K562 (cell line): ENCODE results near the gene ZFP37. TPM values are rescaled to one million over a fixed set of nuclear protein-coding genes. Genes with fewer than 3 reads are reported as not detected.

Source experiments
- FIP1L1 ChIP-seq: fragments of 200-400 bp; formaldehyde crosslinking; IDR thresholded peaks from 2 replicates; pipeline ENCODE4 v1.6.1; 2018; ENCODE audit warnings: mild to moderate bottlenecking, low read depth, low read length; ENCODE audit not compliant: poor library complexity, severe bottlenecking
- FOXK2 ChIP-seq, 2 experiments: fragments of 450-650 bp; IDR thresholded peaks in 1 of 2; conservative IDR thresholded peaks in 1 of 2; 2 replicates each; pipeline ENCODE4 v1.6.1; 2016; ENCODE audit warnings: low read depth in 2 of 2, mild to moderate bottlenecking in 1 of 2
- GATAD2B ChIP-seq: fragments of 450-650 bp; IDR thresholded peaks from 2 replicates; pipeline ENCODE4 v1.6.1; 2017; ENCODE audit warnings: mild to moderate bottlenecking, borderline replicate concordance
- JUND ChIP-seq, 2 experiments: IDR thresholded peaks; 2 replicates in 1 of 2; 3 replicates in 1 of 2; pipeline ENCODE4 v1.6.1; 2011; ENCODE audit warnings: borderline replicate concordance in 2 of 2, low read depth in 2 of 2, low read length in 2 of 2, improper control_type of control experiment in 1 of 2, missing biosample characterization in 1 of 2, missing genetic modification characterization in 1 of 2, missing genetic modification reagents in 1 of 2
- KAT7 ChIP-seq: sonication (generic); formaldehyde crosslinking; IDR thresholded peaks from 2 replicates; pipeline ENCODE4 v1.8.0; 2022; ENCODE audit warnings: missing genetic modification reagents, mild to moderate bottlenecking, borderline replicate concordance
- L3MBTL2 ChIP-seq: fragments of 450-650 bp; IDR thresholded peaks from 2 replicates; pipeline ENCODE4 v1.6.1; 2016; ENCODE audit warnings: mild to moderate bottlenecking, moderate library complexity
- LCOR ChIP-seq: sonication (generic); formaldehyde crosslinking; IDR thresholded peaks from 2 replicates; pipeline ENCODE4 v1.8.0; 2022; ENCODE audit warnings: mild to moderate bottlenecking, missing genetic modification reagents
- PCBP2 ChIP-seq: fragments of 200-400 bp; formaldehyde crosslinking; IDR thresholded peaks from 2 replicates; pipeline ENCODE4 v1.6.1; 2018; ENCODE audit warnings: low read length, low read depth, mild to moderate bottlenecking, moderate library complexity; ENCODE audit not compliant: poor library complexity, severe bottlenecking
- RFX5 ChIP-seq: IDR thresholded peaks from 2 replicates; pipeline ENCODE4 v1.6.1; 2011; ENCODE audit warnings: low read depth, mild to moderate bottlenecking, improper control_type of control experiment, low read length
- SIN3A ChIP-seq, 2 experiments: fragments of 150-350 bp in 1 of 2; IDR thresholded peaks; 2 replicates each; pipeline ENCODE4 v1.6.1; 2011 to 2016; ENCODE audit warnings: borderline replicate concordance in 2 of 2, low read depth in 2 of 2, low read length in 2 of 2, mild to moderate bottlenecking in 2 of 2, moderate library complexity in 2 of 2; ENCODE audit not compliant: control insufficient read depth in 1 of 2
- SMAD3 ChIP-seq: fragments of 450-650 bp; formaldehyde crosslinking; conservative IDR thresholded peaks from 2 replicates; pipeline ENCODE4 v1.4.0; 2020; ENCODE audit warnings: mild to moderate bottlenecking
- SRF ChIP-seq, 2 experiments: fragments of 250-450, 450-650 bp in 1 of 2; sonication (Bioruptor Pico) in 1 of 2; sonication (generic) in 1 of 2; formaldehyde crosslinking; IDR thresholded peaks; 2 replicates each; pipeline versions ENCODE4 v1.5.0 to v1.5.1; 2020 to 2022; ENCODE audit warnings: mild to moderate bottlenecking in 1 of 2, missing genetic modification reagents in 1 of 2
- TBP ChIP-seq: optimal IDR thresholded peaks from 2 replicates; pipeline ENCODE3; 2011; ENCODE audit warnings: low read depth, low read length, improper control_type of control experiment
- polyA plus RNA-seq, 8 experiments: library from polyadenylated mRNA; depleted of rRNA in 4 of 8; stranded (reverse) in 5 of 8; unstranded in 3 of 8; fragments of >200 nt; fragmentation: Nextera tagmentation in 2 of 8; fragmentation: Illumina TruSeq in 1 of 8; extraction: Ambion mirVana in 2 of 8; extraction: Trizol in 1 of 8; gene quantifications; 2 replicates each; pipeline versions ENCODE4 v1.2.1 to v1.2.3, GENCODE V29; 2011 to 2014; ENCODE audit warnings: inconsistent platforms in 1 of 8, missing spikeins in 1 of 8
- total RNA-seq, 7 experiments: library from RNA; depleted of rRNA in 6 of 7; stranded (reverse); fragments of >200 nt in 6 of 7; fragmentation: Illumina TruSeq in 2 of 7; extraction: Trizol in 2 of 7; gene quantifications; 2 replicates each; pipeline versions ENCODE4 v1.2.1 to v1.2.3, GENCODE V29; 2011 to 2021; ENCODE audit warnings: low replicate concordance in 1 of 7
- TF ChIP-seq, protein P1 (sequence below): fragments of 450-650 bp; formaldehyde crosslinking; IDR thresholded peaks from 2 replicates; pipeline ENCODE4 v1.4.0; 2022; ENCODE audit warnings: missing genetic modification characterization

ZFP37 gene
- total and polyA plus RNA-seq, 9 of the 15 experiments (the other 6 are each of a cell fraction or from before 2014, with no cell fraction given) = 0.03 to 0.33 (median 0.14) TPM; not detected in 1

DNA sequence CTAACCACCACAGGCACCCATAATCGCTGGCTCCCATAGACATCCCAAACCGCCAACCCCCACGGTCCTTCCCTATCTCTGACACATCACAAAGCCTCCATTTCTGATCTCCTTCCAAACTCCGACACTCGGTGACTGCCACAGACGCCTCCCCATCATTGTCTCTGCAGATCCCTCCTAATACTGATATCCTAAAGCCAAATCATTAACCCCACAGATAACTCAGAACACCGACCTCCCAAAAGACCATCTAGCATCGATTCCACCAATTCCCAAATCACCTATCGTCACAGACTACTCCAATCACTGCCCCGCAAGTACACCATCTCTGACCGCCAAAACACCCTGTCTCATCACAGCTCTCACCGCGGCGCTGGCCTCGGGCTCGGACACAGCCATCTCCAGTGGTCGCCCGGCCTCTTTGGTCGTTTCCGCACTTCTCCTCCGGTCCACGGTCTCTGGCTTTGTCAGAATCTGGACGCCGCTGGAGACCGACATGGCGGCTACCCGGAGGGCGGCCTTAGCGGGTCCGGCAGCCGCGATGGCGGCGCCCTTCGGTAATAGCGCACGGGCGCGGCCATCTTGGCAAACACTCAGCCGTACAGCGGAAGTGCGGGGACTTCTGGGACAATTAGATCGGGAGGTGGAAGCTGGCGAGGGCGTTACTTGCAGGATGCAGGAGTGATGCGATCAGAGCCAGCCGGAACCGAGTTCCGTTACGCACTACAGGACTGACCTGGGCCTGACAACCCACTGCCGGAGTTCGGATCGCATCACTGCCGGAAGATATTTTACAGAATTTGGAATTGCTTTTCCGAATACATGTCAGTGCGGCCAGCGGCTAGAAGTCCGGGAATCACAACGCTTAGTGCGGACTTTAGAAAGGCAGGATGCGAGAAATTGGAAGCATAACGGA, at the start of gene ZFP37 (continued):
- TF ChIP-seq L3MBTL2 (0 out of 2 replicates have a peak, but pooled peaks have one; percentile 13), SMAD3 (CRISPR knock-in tag) (no peak), PCBP2 (no peak), SRF (CRISPR knock-in tag; IDR thresholded peaks at IDR 0.05) (no peak), KAT7 (CRISPR knock-in tag) (no peak), SIN3A (IDR thresholded peaks at IDR 0.05; ENCODE audit: borderline replicate concordance in 2 of 2, control insufficient read depth in 1 of 2, low read depth in 2 of 2, low read length in 2 of 2) (no peak), FIP1L1 (no peak), RFX5 (no peak), LCOR (no peak), TBP (no peak), FOXK2 (conservative IDR thresholded peaks at IDR 0.05 in 1 of 2, IDR thresholded peaks at IDR 0.05 in 1 of 2; ENCODE audit: low read depth in 2 of 2) (no peak), GATAD2B (no peak), JUND (IDR thresholded peaks at IDR 0.05; ENCODE audit: borderline replicate concordance, low read depth, low read length) (peak; percentile 4; the same call in 1 of the 2 replicates), JUND (tag; IDR thresholded peaks at IDR 0.05; ENCODE audit: borderline replicate concordance, low read depth, low read length) (peak; percentile 11; the same call in 1 of the 3 replicates)
- TF ChIP-seq, protein P1, sequence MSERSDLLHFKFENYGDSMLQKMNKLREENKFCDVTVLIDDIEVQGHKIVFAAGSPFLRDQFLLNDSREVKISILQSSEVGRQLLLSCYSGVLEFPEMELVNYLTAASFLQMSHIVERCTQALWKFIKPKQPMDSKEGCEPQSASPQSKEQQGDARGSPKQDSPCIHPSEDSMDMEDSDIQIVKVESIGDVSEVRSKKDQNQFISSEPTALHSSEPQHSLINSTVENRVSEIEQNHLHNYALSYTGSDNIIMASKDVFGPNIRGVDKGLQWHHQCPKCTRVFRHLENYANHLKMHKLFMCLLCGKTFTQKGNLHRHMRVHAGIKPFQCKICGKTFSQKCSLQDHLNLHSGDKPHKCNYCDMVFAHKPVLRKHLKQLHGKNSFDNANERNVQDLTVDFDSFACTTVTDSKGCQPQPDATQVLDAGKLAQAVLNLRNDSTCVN (CRISPR knock-in tag) = no peak
